Activated CD8-positive, alpha-beta T cell treated with anti-CD3 and anti-CD28 coated beads for 36 hours (primary cell): ENCODE data around the gene RPS6KB1. TPM values are rescaled to one million over a fixed set of nuclear protein-coding genes. Genes with fewer than 3 reads are reported as not detected.
A peak's percentile ranks its signal among the peaks of the same experiment; 100 is the strongest.
"Not testable (repeated sequence)": the region's sequence is repeated elsewhere in the genome, so short reads cannot be mapped to it uniquely, and the experiment has no call there.

Experiments
- ATAC-seq: fragments of 200-7000 bp; cut with Tn5 transposase; one replicate; pipeline ENCODE4 v1.10.0; 2021; ENCODE audit warnings: mild to moderate bottlenecking, moderate library complexity
- CTCF ChIA-PET: fragments of 350-600 bp; sonication (Branson Sonifier 250); formaldehyde crosslinking; loops from one replicate; lab custom pipeline; 2021; ENCODE audit warnings: antibody characterized with exemption; lab: Charles Lee
- POLR2A ChIA-PET: fragments of 350-600 bp; sonication (Branson Sonifier 250); formaldehyde crosslinking; loops from one replicate; lab custom pipeline; 2021; ENCODE audit warnings: antibody characterized with exemption; lab: Charles Lee
- DNase-seq: peaks from one replicate; pipeline ENCODE4 v3.0.0-alpha.2; 2020
- H3K27ac Mint-ChIP-seq: one replicate; pipeline ENCODE4 v1.8.0; 2021; ENCODE audit warnings: mild to moderate bottlenecking, mixed read lengths
- H3K27me3 Mint-ChIP-seq: one replicate; pipeline ENCODE4 v1.8.0; 2021; ENCODE audit warnings: mixed read lengths
- H3K36me3 Mint-ChIP-seq: one replicate; pipeline ENCODE4 v1.8.0; 2021; ENCODE audit warnings: low read depth, mixed read lengths
- H3K4me1 Mint-ChIP-seq: one replicate; pipeline ENCODE4 v1.8.0; 2021; ENCODE audit warnings: low read depth, mixed read lengths
- H3K4me3 Mint-ChIP-seq: one replicate; pipeline ENCODE4 v1.8.0; 2021; ENCODE audit warnings: mild to moderate bottlenecking, moderate library complexity, mixed read lengths
- H3K9me3 Mint-ChIP-seq: one replicate; pipeline ENCODE4 v1.8.0; 2021; ENCODE audit warnings: mixed read lengths
- intact Hi-C: fragments of 100-400 bp; cut with micrococcal nuclease; formaldehyde crosslinking; loops from one replicate; pipeline ENCODE4 v1.10.0; 2022
- total RNA-seq, 2 experiments: library from RNA; stranded (reverse); gene quantifications; one replicate each; pipeline ENCODE4 v1.2.3, GENCODE V29; 2021
- TF ChIP-seq, protein P1 (sequence below): fragments of 200-600 bp; IDR thresholded peaks from one replicate; pipeline ENCODE4 v1.8.0; 2022; ENCODE audit warnings: antibody characterized with exemption, mild to moderate bottlenecking

RPS6KB1 gene
- total RNA-seq, 2 experiments from 2014 or later = 39.9 to 44.2 TPM

DNA sequence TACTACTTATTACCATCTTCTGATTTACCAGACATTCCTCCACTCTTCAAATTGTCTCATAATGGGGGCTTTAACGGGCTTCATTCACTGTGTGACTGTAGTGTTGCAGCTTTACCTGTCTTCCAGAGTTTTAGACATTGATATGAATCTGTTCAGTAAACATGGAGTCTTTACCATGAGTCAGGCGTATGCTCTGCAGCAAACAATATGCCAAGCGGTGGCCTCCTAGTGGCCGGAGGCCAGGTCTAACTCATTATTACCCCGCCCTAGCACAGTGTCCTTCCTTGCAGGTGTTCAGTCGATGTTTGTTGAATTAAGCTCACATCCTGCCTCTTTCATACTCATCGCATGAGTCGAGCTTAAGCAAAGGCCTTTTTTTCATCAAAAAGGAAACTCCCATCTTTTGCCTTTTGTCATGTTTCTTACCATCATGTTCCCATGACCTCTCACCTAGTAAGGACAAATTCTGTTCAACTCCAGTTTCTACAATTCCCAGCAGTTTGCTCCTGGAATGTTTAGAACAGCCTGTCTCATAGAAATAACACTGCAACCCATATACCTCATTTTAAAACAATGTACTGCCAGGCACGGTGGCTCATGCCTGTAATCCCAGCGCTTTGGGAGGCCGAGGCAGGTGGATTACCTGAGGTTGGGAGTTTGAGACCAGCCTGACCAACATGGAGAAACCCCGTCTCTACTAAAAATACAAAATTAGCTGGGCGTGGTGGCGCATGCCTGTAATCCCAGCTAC lies 39.6 kb upstream of the RPS6KB1 start:
- Mint-ChIP-seq H3K9me3 (no peaks in the 10 kb centered on the region), H3K27me3 (no peaks in the 10 kb centered on the region), H3K27ac (peak overlapping the region; percentile 68), H3K4me3 (no peak overlapping the region), H3K36me3 (no peaks in the 10 kb centered on the region), H3K4me1 (peaks cover 39% of the 10 kb centered on the region)
- ChIA-PET POLR2A (interaction anchor here (0.7 to 8.6 kb wide), 7 partner anchors 12 to 99 kb away, joined by 3 to 64 read pairs (median 3); partner anchors contain the start of genes RPS6KB1 and TUBD1), CTCF (interaction anchor here (1.0 to 1.9 kb wide), 4 partner anchors 22 to 146 kb away, joined by 4 to 5 read pairs (median 4); partner anchors contain the start of genes PTRH2 and VMP1)
- intact Hi-C loops = no loop called here
- ATAC-seq (peak; percentile 85), DNase-seq (peak; percentile 76)
- TF ChIP-seq, protein P1, sequence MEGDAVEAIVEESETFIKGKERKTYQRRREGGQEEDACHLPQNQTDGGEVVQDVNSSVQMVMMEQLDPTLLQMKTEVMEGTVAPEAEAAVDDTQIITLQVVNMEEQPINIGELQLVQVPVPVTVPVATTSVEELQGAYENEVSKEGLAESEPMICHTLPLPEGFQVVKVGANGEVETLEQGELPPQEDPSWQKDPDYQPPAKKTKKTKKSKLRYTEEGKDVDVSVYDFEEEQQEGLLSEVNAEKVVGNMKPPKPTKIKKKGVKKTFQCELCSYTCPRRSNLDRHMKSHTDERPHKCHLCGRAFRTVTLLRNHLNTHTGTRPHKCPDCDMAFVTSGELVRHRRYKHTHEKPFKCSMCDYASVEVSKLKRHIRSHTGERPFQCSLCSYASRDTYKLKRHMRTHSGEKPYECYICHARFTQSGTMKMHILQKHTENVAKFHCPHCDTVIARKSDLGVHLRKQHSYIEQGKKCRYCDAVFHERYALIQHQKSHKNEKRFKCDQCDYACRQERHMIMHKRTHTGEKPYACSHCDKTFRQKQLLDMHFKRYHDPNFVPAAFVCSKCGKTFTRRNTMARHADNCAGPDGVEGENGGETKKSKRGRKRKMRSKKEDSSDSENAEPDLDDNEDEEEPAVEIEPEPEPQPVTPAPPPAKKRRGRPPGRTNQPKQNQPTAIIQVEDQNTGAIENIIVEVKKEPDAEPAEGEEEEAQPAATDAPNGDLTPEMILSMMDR = peak; percentile 41

- H3K36me3 Mint-ChIP-seq, H3K27ac Mint-ChIP-seq, DNase-seq, H3K27me3 Mint-ChIP-seq, intact Hi-C loops, ATAC-seq, H3K4me3 Mint-ChIP-seq, H3K9me3 Mint-ChIP-seq: not testable (repeated sequence)
- ChIA-PET POLR2A (interaction anchor here (0.5 to 8.6 kb wide), 5 partner anchors 15 to 99 kb away, joined by 3 to 64 read pairs (median 3); no protein-coding TSS in a partner anchor), CTCF (interaction anchor here (1.0 to 1.9 kb wide), 4 partner anchors 23 to 147 kb away, joined by 4 to 5 read pairs (median 4); partner anchors contain the start of genes PTRH2 and VMP1)
- H3K4me1 Mint-ChIP-seq = peaks cover 36% of the 10 kb centered on the region
Measured at GRCh38 chr17:59853919-59854729, 38.8 kb upstream of the RPS6KB1 start.

- intact Hi-C loops = no loop called here
- Mint-ChIP-seq H3K27me3 (no peaks in the 10 kb centered on the region), H3K36me3 (peaks cover 9% of the 10 kb centered on the region), H3K27ac (no peak overlapping the region), H3K9me3 (no peaks in the 10 kb centered on the region), H3K4me1 (peaks cover 31% of the 10 kb centered on the region), H3K4me3 (no peak overlapping the region)
- ATAC-seq = no peak
- CTCF ChIA-PET = interaction anchor here (0.7 to 2.9 kb wide), 3 partner anchors 9 to 74 kb away, joined by 3 to 40 read pairs (median 3); no protein-coding TSS in a partner anchor
- TF ChIP-seq, protein P1 = no peak
- DNase-seq = no peak
- POLR2A ChIA-PET = interaction anchor here (1.0 to 2.6 kb wide), 5 partner anchors 25 to 108 kb away, joined by 3 to 10 read pairs (median 4); partner anchors contain the start of genes RPS6KB1 and TUBD1
Measured at GRCh38 chr17:59856859-59857794, 35.8 kb upstream of the RPS6KB1 start.

DNA sequence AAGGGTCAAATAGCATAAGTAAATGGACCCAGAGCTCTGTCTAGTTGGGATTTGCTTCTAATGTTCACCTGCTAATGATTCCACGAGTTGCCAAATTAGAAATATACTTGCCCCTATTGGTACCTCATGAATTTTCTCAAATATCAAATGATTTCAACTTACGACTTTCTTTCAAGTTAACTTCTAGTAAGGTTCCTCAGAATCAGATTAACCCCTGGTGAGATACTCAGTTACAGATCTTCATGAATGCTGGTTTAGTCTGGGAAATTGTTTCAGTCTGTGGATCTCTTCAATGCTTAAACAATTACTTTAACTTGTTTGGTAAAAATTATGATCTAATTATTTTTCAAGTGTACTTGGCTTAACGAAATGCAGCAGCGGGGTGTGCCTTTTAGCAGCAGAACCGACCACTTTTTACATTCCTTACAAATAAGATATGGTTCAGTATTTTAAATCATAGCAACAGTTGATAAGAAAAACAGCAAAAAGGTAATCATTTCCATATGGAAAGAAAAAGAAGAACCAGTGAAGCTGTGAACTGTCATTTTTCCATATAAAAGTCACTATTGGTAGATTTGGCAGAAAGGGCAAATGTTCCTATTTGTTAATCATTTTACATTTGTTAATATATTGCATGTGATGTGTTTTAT lies 34.6 kb upstream of the RPS6KB1 start:
- intact Hi-C loops = no loop called here
- H3K4me1 Mint-ChIP-seq = peaks cover 24% of the 10 kb centered on the region
- H3K4me3 Mint-ChIP-seq = no peak overlapping the region
- H3K36me3 Mint-ChIP-seq = peaks cover 12% of the 10 kb centered on the region
- ChIA-PET POLR2A (interaction anchor here (1.0 to 2.6 kb wide), 4 partner anchors 26 to 75 kb away, joined by 3 to 10 read pairs (median 4); partner anchors contain the start of genes RPS6KB1 and TUBD1), CTCF (interaction anchor here (0.8 to 2.9 kb wide), 10 partner anchors 10 to 176 kb away, joined by 3 to 40 read pairs (median 6); no protein-coding TSS in a partner anchor)
- ATAC-seq (no peak), DNase-seq (no peak)
- TF ChIP-seq, protein P1 = no peak
- H3K27ac Mint-ChIP-seq = no peak overlapping the region
- no peaks in the 10 kb centered on the region for H3K9me3 Mint-ChIP-seq
- H3K27me3 Mint-ChIP-seq = no peaks in the 10 kb centered on the region
